ENCODE measurements around the gene GALNT8. TPM values are rescaled to one million over a fixed set of nuclear protein-coding genes. Genes with fewer than 3 reads are reported as not detected.

Gene GALNT8
- total RNA-seq, 1 experiment from 2014 or later: not detected

- no peaks in the 10 kb centered on the region for H3K9me3 ChIP-seq (ENCODE audit: low read depth, low read length, poor library complexity, severe bottlenecking)
- DNase-seq (ENCODE audit: low spot score): no peak
- H3K27me3 ChIP-seq (replicated peaks; ENCODE audit: insufficient read depth, low read depth, low read length, poor library complexity): peaks cover 53% of the 10 kb centered on the region
- intact Hi-C loops (cut with micrococcal nuclease; ENCODE audit: unreplicated experiment): no loop called here
- H3K36me3 ChIP-seq (ENCODE audit: insufficient read depth, low read length, poor library complexity, severe bottlenecking): no peaks in the 10 kb centered on the region
- no peak overlapping the region for H3K27ac ChIP-seq (ENCODE audit: low read depth, low read length, poor library complexity, severe bottlenecking)
- CTCF ChIA-PET: no interaction called here
- no peak for TF ChIP-seq EZH2 (IDR thresholded peaks at IDR 0.05; ENCODE audit: borderline replicate concordance, low read depth, low read length, poor library complexity, severe bottlenecking)
- TF ChIP-seq CTCF (conservative IDR thresholded peaks at IDR 0.05; ENCODE audit: low read depth, low read length): no peak
- no peak overlapping the region for H3K4me3 ChIP-seq (ENCODE audit: low read depth, low read length, poor library complexity, severe bottlenecking)
- POLR2A ChIA-PET (ENCODE audit: low non-redundant PET): no interaction called here
- no peaks in the 10 kb centered on the region for H3K4me1 ChIP-seq (ENCODE audit: insufficient read depth, low read length, poor library complexity, severe bottlenecking)
- no TSS peak for BruUV-seq (replicated peaks)
These were observed 48.9 kb downstream of the GALNT8 start for GRCh38 chr12:4769073-4769472.

- ChIA-PET POLR2A (ENCODE audit: low non-redundant PET) (no interaction called here), CTCF (no interaction called here)
- TF ChIP-seq CTCF (conservative IDR thresholded peaks at IDR 0.05; ENCODE audit: low read depth, low read length) (no peak), EZH2 (IDR thresholded peaks at IDR 0.05; ENCODE audit: borderline replicate concordance, low read depth, low read length, poor library complexity, severe bottlenecking) (no peak)
- no peaks in the 10 kb centered on the region for H3K36me3 ChIP-seq (ENCODE audit: insufficient read depth, low read length, poor library complexity, severe bottlenecking)
- no peak overlapping the region for H3K27ac ChIP-seq (ENCODE audit: low read depth, low read length, poor library complexity, severe bottlenecking)
- no peak for DNase-seq (ENCODE audit: low spot score)
- H3K27me3 ChIP-seq (replicated peaks; ENCODE audit: insufficient read depth, low read depth, low read length, poor library complexity): peaks cover 71% of the 10 kb centered on the region
- no peaks in the 10 kb centered on the region for H3K4me1 ChIP-seq (ENCODE audit: insufficient read depth, low read length, poor library complexity, severe bottlenecking)
- intact Hi-C loops (cut with micrococcal nuclease; ENCODE audit: unreplicated experiment): no loop called here
- H3K4me3 ChIP-seq (ENCODE audit: low read depth, low read length, poor library complexity, severe bottlenecking): no peak overlapping the region
- no TSS peak for BruUV-seq (replicated peaks)
- no peaks in the 10 kb centered on the region for H3K9me3 ChIP-seq (ENCODE audit: low read depth, low read length, poor library complexity, severe bottlenecking)
These were observed 51.2 kb downstream of the GALNT8 start for GRCh38 chr12:4771172-4771959.

GRCh38 chr12:4771960-4772566, 51.9 kb downstream of the GALNT8 start:
- intact Hi-C loops (cut with micrococcal nuclease; ENCODE audit: unreplicated experiment): no loop called here
- CTCF ChIA-PET: no interaction called here

More at GRCh38 chr12:4771960-4772566, 51.9 kb downstream of the GALNT8 start:
- Histone ChIP-seq H3K4me3 (ENCODE audit: low read depth, low read length, poor library complexity, severe bottlenecking) (no peak overlapping the region), H3K27ac (ENCODE audit: low read depth, low read length, poor library complexity, severe bottlenecking) (no peak overlapping the region), H3K36me3 (ENCODE audit: insufficient read depth, low read length, poor library complexity, severe bottlenecking) (no peaks in the 10 kb centered on the region), H3K27me3 (replicated peaks; ENCODE audit: insufficient read depth, low read depth, low read length, poor library complexity) (peaks cover 71% of the 10 kb centered on the region), H3K4me1 (ENCODE audit: insufficient read depth, low read length, poor library complexity, severe bottlenecking) (no peaks in the 10 kb centered on the region), H3K9me3 (ENCODE audit: low read depth, low read length, poor library complexity, severe bottlenecking) (no peaks in the 10 kb centered on the region)
- BruUV-seq (replicated peaks): no TSS peak
- DNase-seq (ENCODE audit: low spot score): no peak
- TF ChIP-seq CTCF (conservative IDR thresholded peaks at IDR 0.05; ENCODE audit: low read depth, low read length): no peak
- TF ChIP-seq EZH2 (IDR thresholded peaks at IDR 0.05; ENCODE audit: borderline replicate concordance, low read depth, low read length, poor library complexity, severe bottlenecking): no peak
- POLR2A ChIA-PET (ENCODE audit: low non-redundant PET): no interaction called here

Data from A673 (cell line).